ENCODE measurements around the gene ITGA5.

- TF ChIP-seq POLR2AphosphoS5 (IDR thresholded peaks at IDR 0.05; ENCODE audit: low read depth, low read length): no peak
- no peak for TF ChIP-seq SIN3A (IDR thresholded peaks at IDR 0.05; ENCODE audit: borderline replicate concordance, insufficient read depth, low read length)
- TF ChIP-seq TAF1 (IDR thresholded peaks at IDR 0.05; ENCODE audit: borderline replicate concordance, insufficient read depth, low read length): no peak
These were observed 2.1 kb downstream of the ITGA5 start for GRCh38 chr12:54416687-54417603.

Measured in PFSK-1 (cell line).